ENCODE results near the gene NDUFS6. TPM values are rescaled to one million over a fixed set of nuclear protein-coding genes. Genes with fewer than 3 reads are reported as not detected.
"Not testable (repeated sequence)": the region's sequence is repeated elsewhere in the genome, so short reads cannot be mapped to it uniquely, and the experiment has no call there.

NDUFS6 gene
- total RNA-seq, 2 donors from 2014 or later, result 31.8 to 50.4 TPM

- DNase-seq (no peak), ATAC-seq (no peak)
- intact Hi-C loops (cut with DNase I, micrococcal nuclease), result no loop called here
Measured at GRCh38 chr5:1806199-1806598, 5.0 kb downstream of the NDUFS6 start.

GRCh38 chr5:1806974-1807373 lies 5.8 kb downstream of the NDUFS6 start:
- intact Hi-C loops (cut with DNase I, micrococcal nuclease), result no loop called here
- DNase-seq (no peak), ATAC-seq (no peak)

- no peak for ATAC-seq
- DNase-seq, result no peak
- intact Hi-C loops (cut with DNase I, micrococcal nuclease), result no loop called here
Measured at GRCh38 chr5:1807451-1808185, 6.4 kb downstream of the NDUFS6 start.

GRCh38 chr5:1808439-1808838 lies 7.2 kb downstream of the NDUFS6 start:
- DNase-seq, result no peak
- intact Hi-C loops (cut with DNase I, micrococcal nuclease), result no loop called here
- ATAC-seq, result no peak

- intact Hi-C loops (cut with DNase I, micrococcal nuclease), result no loop called here
- ATAC-seq (no peak), DNase-seq (no peak)
Measured at GRCh38 chr5:1809416-1810035, 8.3 kb downstream of the NDUFS6 start.

GRCh38 chr5:1810581-1811101 lies 9.4 kb downstream of the NDUFS6 start:
- ATAC-seq (no peak), DNase-seq (no peak)
- intact Hi-C loops (cut with DNase I, micrococcal nuclease), result no loop called here

GRCh38 chr5:1814183-1815020 lies 13.2 kb downstream of the NDUFS6 start:
- DNase-seq (no peak), ATAC-seq (no peak)
- intact Hi-C loops (cut with DNase I, micrococcal nuclease), result no loop called here

GRCh38 chr5:1815071-1815786 lies 14.0 kb downstream of the NDUFS6 start:
- intact Hi-C loops (cut with DNase I, micrococcal nuclease), result no loop called here
- ATAC-seq (no peak), DNase-seq (no peak)

- DNase-seq (no peak), ATAC-seq (no peak)
- intact Hi-C loops (cut with DNase I, micrococcal nuclease), result no loop called here
Measured at GRCh38 chr5:1815881-1816292, 14.7 kb downstream of the NDUFS6 start.

GRCh38 chr5:1816495-1817089 lies 15.4 kb downstream of the NDUFS6 start:
- ATAC-seq; intact Hi-C loops (cut with DNase I, micrococcal nuclease); DNase-seq: not testable (repeated sequence)

GRCh38 chr5:1817261-1818043 lies 16.2 kb downstream of the NDUFS6 start:
- ATAC-seq, result no peak

GRCh38 chr5:1818784-1819183 lies 17.6 kb downstream of the NDUFS6 start:
- DNase-seq (no peak), ATAC-seq (no peak)
- intact Hi-C loops (cut with DNase I, micrococcal nuclease), result no loop called here

More at GRCh38 chr5:1817261-1818043, 16.2 kb downstream of the NDUFS6 start:
- intact Hi-C loops (cut with DNase I, micrococcal nuclease), result no loop called here
- no peak for DNase-seq

- intact Hi-C loops (cut with DNase I, micrococcal nuclease), result no loop called here
- ATAC-seq (no peak), DNase-seq (no peak)
Measured at GRCh38 chr5:1819458-1819857, 18.3 kb downstream of the NDUFS6 start.

- intact Hi-C loops (cut with DNase I, micrococcal nuclease), result no loop called here
- ATAC-seq (no peak), DNase-seq (no peak)
Measured at GRCh38 chr5:1820381-1820780, 19.2 kb downstream of the NDUFS6 start.

- intact Hi-C loops (cut with DNase I, micrococcal nuclease), result no loop called here
- ATAC-seq, result no peak
Measured at GRCh38 chr5:1820926-1821325, 19.7 kb downstream of the NDUFS6 start.

GRCh38 chr5:1821862-1822261 lies 20.7 kb downstream of the NDUFS6 start:
- intact Hi-C loops (cut with DNase I, micrococcal nuclease), result no loop called here
- ATAC-seq, result no peak

More at GRCh38 chr5:1820926-1821325, 19.7 kb downstream of the NDUFS6 start:
- no peak for DNase-seq

GRCh38 chr5:1823381-1824034 lies 22.3 kb downstream of the NDUFS6 start:
- DNase-seq, result no peak
- intact Hi-C loops (cut with DNase I, micrococcal nuclease), result no loop called here
- ATAC-seq, result no peak

More at GRCh38 chr5:1821862-1822261, 20.7 kb downstream of the NDUFS6 start:
- no peak for DNase-seq

All from left colon (tissue), 2 donors.